ENCODE measurements around the gene RARRES1.

Gene RARRES1

GRCh38 chr3:158735296-158736033 lies 3.2 kb upstream of the RARRES1 start:
- no peak for DNase-seq (ENCODE audit: low read depth in 1 of 2, low spot score in 1 of 2)

- DNase-seq (ENCODE audit: low read depth in 1 of 2, low spot score in 1 of 2) = no peak
Observed at GRCh38 chr3:158733656-158734055, 1.4 kb upstream of the RARRES1 start.

DNA sequence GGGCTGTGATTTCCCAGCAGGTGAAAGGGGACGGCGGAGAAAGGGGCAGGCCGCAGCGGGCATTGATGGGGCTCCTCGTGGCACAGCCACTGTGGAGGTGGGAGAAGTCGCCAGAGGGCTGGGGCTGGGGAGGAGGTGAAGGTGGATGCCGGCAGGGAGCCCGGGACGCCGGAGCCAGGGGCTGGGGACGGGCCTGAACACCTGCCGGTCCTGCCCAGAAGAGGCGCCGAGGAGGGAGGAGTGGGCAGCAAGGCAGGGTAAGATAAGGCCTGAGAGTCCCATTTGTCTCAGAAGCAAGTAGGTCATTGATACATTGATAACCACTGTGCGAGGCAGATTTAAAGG lies 571 bp upstream of the RARRES1 start:
- DNase-seq (ENCODE audit: low read depth in 1 of 2, low spot score in 1 of 2) = no peak

GRCh38 chr3:158731486-158731885 lies 771 bp downstream of the RARRES1 start:
- DNase-seq (ENCODE audit: low read depth in 1 of 2, low spot score in 1 of 2) = no peak

DNA sequence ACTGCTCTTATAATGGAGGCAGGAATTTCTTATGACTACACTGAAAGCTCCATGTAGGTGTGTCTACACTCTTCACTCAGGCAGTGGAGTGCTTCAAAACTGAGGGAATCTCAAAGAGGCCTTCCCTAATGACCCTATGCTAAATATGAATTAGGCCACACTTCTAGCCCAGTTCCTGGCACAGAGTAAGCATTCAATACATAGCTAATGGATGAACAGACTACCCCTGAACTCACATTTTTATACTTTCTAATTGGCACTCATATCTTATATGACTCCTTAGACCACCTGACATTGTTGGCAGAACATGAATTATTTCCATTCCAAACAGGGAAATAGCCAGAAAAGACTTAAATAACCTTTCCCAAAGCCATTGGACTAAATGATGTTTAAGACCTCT lies 3.4 kb downstream of the RARRES1 start:
- DNase-seq (ENCODE audit: low read depth in 1 of 2, low spot score in 1 of 2) = no peak

- DNase-seq (ENCODE audit: low read depth in 1 of 2, low spot score in 1 of 2) = no peak
Observed at GRCh38 chr3:158728061-158728377, 4.2 kb downstream of the RARRES1 start.

GRCh38 chr3:158727206-158728060 lies 4.8 kb downstream of the RARRES1 start:
- no peak for DNase-seq (ENCODE audit: low read depth in 1 of 2, low spot score in 1 of 2)

- no peak for DNase-seq (ENCODE audit: low read depth in 1 of 2, low spot score in 1 of 2)
Observed at GRCh38 chr3:158725348-158726011, 6.8 kb downstream of the RARRES1 start.

DNA sequence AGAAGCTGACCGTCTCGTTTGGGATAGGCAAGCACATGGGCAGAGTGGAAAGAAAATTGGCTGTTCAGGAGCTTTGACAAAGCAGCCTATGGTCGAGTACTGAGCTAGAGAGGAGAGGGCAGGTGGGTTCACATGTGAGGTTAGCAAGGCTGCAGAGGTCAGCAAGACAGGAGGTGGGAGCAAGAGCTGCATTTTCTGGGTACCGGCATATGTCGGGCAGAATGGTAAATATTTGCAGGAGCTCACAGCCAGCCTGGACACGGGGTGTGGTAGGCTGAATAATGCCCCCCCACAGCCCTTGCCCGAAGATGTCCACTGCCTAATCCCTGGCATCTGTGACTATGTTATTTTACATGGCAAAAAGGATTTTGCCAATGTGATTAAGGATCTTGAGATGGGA lies 8.3 kb downstream of the RARRES1 start:
- DNase-seq (ENCODE audit: low read depth in 1 of 2, low spot score in 1 of 2) = no peak

GRCh38 chr3:158722108-158722507 lies 10.1 kb downstream of the RARRES1 start:
- no peak for DNase-seq (ENCODE audit: low read depth in 1 of 2, low spot score in 1 of 2)

DNA sequence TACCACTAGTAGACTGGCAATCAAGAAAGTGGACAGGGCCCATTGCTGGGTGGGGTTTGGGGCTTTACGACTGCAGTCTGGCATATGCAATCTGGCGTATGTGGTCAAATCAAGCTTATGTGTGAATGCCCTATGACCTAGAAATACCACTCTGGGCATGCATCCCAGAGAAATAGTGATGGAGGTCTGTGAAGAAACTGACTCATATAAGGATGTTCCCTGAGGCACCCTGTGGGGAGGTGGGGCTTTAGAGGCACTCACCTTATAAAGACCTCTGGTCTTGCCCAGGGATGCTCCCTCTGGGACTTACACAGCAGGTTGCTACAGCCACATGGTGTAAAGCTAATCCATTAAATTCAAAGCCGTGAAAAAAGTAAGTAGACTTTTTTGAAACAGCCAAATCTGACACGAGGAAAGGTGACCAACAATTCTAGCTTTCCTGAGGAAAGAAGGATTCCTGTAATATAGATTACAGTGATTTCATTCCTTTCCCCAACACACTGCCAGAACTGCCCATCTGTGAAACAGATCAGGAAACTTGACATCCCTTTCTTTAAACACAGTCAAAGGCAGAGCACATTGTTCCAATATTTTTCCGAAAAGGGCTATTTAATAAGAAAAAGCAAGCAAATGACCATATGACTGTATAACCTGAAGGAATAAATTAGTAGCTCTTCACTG lies 13.6 kb downstream of the RARRES1 start:
- no peak for DNase-seq (ENCODE audit: low read depth in 1 of 2, low spot score in 1 of 2)

GRCh38 chr3:158717576-158717975 lies 14.7 kb downstream of the RARRES1 start:
- no peak for DNase-seq (ENCODE audit: low read depth in 1 of 2, low spot score in 1 of 2)

GRCh38 chr3:158713094-158713499 lies 19.2 kb downstream of the RARRES1 start:
- DNase-seq (ENCODE audit: low read depth in 1 of 2, low spot score in 1 of 2) = no peak

DNA sequence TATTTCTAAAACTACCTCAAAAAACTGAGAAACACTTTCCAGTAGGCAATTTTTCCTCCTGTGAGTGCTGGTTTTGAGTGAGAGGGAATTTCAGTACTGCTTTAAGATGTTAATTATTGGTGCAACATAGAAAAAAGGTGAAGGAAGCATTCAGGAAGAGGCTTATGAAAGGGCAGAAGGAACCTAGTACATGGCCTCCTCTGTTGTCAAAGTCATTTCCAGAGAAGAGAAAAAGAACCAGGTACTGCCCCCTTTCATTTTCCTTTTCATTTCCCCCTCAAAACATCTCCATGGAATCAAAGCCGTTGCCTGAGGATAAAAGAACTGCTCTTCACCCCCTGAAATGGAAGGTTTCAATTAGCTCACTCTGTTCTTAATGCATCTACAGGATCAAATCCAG lies 19.8 kb downstream of the RARRES1 start:
- no peak for DNase-seq (ENCODE audit: low read depth in 1 of 2, low spot score in 1 of 2)

- DNase-seq (ENCODE audit: low read depth in 1 of 2, low spot score in 1 of 2) = no peak
Observed at GRCh38 chr3:158711886-158712285, 20.4 kb downstream of the RARRES1 start.

DNA sequence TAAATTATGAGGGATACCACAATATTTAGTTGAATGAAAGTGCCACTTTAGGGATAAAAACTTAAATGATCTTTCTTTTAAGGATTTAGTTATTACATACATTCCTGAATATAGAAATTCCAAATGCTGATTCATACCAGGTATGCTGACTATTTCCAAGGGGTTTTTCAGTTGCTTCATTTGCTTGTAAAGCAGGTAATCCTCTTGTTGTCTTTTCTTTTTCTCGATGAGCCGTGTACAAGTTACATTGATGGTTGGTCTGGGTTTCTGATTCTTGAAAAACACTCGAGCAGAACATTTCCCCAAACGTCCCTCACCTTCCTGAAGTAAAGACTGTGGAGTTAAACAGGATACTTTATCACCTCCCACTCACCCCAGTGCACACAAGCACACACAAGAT lies 21.7 kb downstream of the RARRES1 start:
- DNase-seq (ENCODE audit: low read depth in 1 of 2, low spot score in 1 of 2) = no peak

DNA sequence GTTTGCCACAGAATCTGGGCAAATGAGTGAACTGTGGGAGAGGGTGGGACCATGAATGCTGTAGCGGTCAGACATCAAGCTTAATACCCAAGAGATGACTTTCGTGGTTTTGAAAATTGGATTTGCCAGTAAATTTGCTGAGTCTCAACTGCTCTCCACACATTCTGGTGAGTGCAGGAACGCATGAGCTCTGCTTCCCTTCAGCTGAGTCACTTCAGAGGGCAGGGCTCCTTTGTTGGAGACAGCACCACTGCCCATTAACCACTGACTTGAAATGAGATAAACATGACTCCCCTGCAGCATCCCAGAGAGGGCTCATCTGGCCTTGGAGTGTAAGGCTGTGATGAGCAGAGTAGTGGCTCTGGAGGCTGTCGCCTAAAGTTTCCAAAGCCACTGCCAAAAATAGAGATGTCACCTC lies 22.6 kb downstream of the RARRES1 start:
- no peak for DNase-seq (ENCODE audit: low read depth in 1 of 2, low spot score in 1 of 2)

GRCh38 chr3:158703566-158703965 lies 28.7 kb downstream of the RARRES1 start:
- DNase-seq (ENCODE audit: low read depth in 1 of 2, low spot score in 1 of 2) = no peak

GRCh38 chr3:158702815-158703481 lies 29.3 kb downstream of the RARRES1 start:
- DNase-seq (ENCODE audit: low read depth in 1 of 2, low spot score in 1 of 2) = no peak

- DNase-seq (ENCODE audit: low read depth in 1 of 2, low spot score in 1 of 2) = no peak
Observed at GRCh38 chr3:158701420-158702065, 30.7 kb downstream of the RARRES1 start.

DNA sequence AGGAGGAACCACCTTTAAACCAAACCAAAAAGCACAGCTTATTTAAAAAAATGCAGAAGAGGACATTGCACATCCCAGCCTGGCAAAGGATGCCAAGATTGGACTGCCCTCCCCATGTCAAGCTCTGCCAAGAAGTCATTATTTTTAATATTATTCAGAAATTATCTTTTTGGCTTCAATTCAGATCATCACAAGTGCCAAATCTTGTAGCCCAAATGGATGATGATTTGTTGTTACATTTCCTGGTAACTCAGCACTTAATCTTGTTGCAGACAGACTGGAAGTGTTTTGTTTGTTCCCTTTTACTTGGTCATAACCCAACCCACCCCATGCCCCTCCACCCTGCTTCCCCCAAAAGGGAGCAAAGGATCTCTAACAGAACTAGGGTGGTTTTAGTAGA lies 31.7 kb downstream of the RARRES1 start:
- DNase-seq (ENCODE audit: low read depth in 1 of 2, low spot score in 1 of 2) = no peak

All from activated T-helper 1 cell treated with anti-CD3 and anti-CD28 coated beads, Interleukin-2, amount 50 U/mL, for 16 hours (primary cell).